Adrenal gland (tissue), 12 donors: ENCODE data around the gene POLR2C. TPM values are rescaled to one million over a fixed set of nuclear protein-coding genes. Genes with fewer than 3 reads are reported as not detected.

Experiments used
- DNase-seq, 7 donors: peaks; one replicate each; pipeline ENCODE4 v3.0.0-alpha.2; 2019 to 2020
- H3K27ac ChIP-seq, 5 donors: fragments of 200-600 bp; sonication (generic) in 4 of 5; 1 replicate in 3 of 5; 2 replicates in 2 of 5; pipeline versions ENCODE4 v1.5.1 to v1.8.0; 2016 to 2020; ENCODE audit warnings: mild to moderate bottlenecking in 1 of 5
- H3K27me3 ChIP-seq: fragments of 200-600 bp; 2 replicates; pipeline ENCODE4 v1.8.0; 2021
- H3K36me3 ChIP-seq, 2 donors: fragments of 200-600 bp; replicated peaks in 1 of 2; 1 replicate in 1 of 2; 2 replicates in 1 of 2; pipeline versions ENCODE4 v1.5.1 to v1.8.0; 2018 to 2022
- H3K4me1 ChIP-seq, 2 donors: fragments of 200-600 bp; replicated peaks in 1 of 2; 1 replicate in 1 of 2; 2 replicates in 1 of 2; pipeline versions ENCODE4 v1.5.1 to v1.8.0; 2018 to 2021
- H3K4me3 ChIP-seq, 4 donors: fragments of 200-600 bp; sonication (generic) in 3 of 4; one replicate each; pipeline ENCODE4 v1.5.1; 2016 to 2018
- H3K9me3 ChIP-seq, 3 donors: fragments of 200-600 bp; sonication (generic) in 1 of 3; replicated peaks in 1 of 3; 1 replicate in 2 of 3; 2 replicates in 1 of 3; pipeline versions ENCODE4 v1.5.1 to v1.8.0; 2016 to 2021
- CTCF ChIP-seq, 6 experiments: fragments of 450-650 bp in 4 of 6; fragments of 200-600 bp in 2 of 6; sonication (generic) in 1 of 6; IDR thresholded peaks; 1 replicate in 5 of 6; 2 replicates in 1 of 6; pipeline versions ENCODE4 v1.5.1 to v1.8.0; 2016 to 2021; ENCODE audit warnings: antibody characterized with exemption in 6 of 6, mild to moderate bottlenecking in 2 of 6, moderate library complexity in 1 of 6
- POLR2A ChIP-seq, 2 donors: fragments of 450-650 bp; IDR thresholded peaks; one replicate each; pipeline ENCODE4 v1.6.1; 2017; ENCODE audit warnings: antibody characterized with exemption in 2 of 2, mild to moderate bottlenecking in 2 of 2, moderate library complexity in 1 of 2
- WGBS, 4 donors: extraction: QIAGEN DNeasy Blood & Tissue Kit in 2 of 4; methylation state at CpG; one replicate each; pipeline versions ENCODE4 v1.1.5 to v1.1.7; 2013 to 2017; 5-methylcytosine and 5-hydroxymethylcytosine counted together
- intact Hi-C, 2 donors: fragments of 100-400 bp; cut with DNase I; formaldehyde crosslinking; loops; one replicate each; pipeline versions ENCODE4 v1.14.1 to v1.15.0; 2022 to 2023
- polyA plus RNA-seq, 3 donors: library from polyadenylated mRNA; stranded (reverse); fragments of 200-250 nt in 2 of 3; fragments of 350-450 nt in 1 of 3; fragmentation: Illumina TruSeq in 1 of 3; extraction: RNeasy Lipid Tissue Mini Kit (QIAGEN cat#74804) in 1 of 3; gene quantifications; one replicate each; pipeline ENCODE4 v1.2.3, GENCODE V29; 2013 to 2014
- total RNA-seq, 9 donors: library from RNA; depleted of rRNA in 4 of 9; stranded (reverse); fragments of >200 nt in 4 of 9; fragments of 120-200 nt in 1 of 9; fragmentation: NEBNext Ultra II Directional in 1 of 9; extraction: Animal tissue kit (Norgen Biotek cat#: 25700) in 1 of 9; gene quantifications; one replicate each; pipeline versions ENCODE4 v1.1.0 to v1.2.4, GENCODE V29; 2013 to 2023
- donor health status: healthy with polysubstance abuse.
- donor health status: Bipolar disorder and iron deficiency.
- donor health status: DM: yes; HTN: yes; CAD: no.
- donor health status: DM: no; HTN: no; CAD: no.
- donor health status: DM: no; HTN: no; CAD: no.
- donor health status: DM: yes; HTN: yes; CAD: no.

The POLR2C gene
- total and polyA plus RNA-seq, 12 donors, result 28.3 to 147 (median 71.7) TPM

GRCh38 chr16:57480754-57481230 lies 18.3 kb downstream of the POLR2C start:
- Histone ChIP-seq H3K36me3 (no peaks in the 10 kb centered on the region), H3K9me3 (no peaks in the 10 kb centered on the region), H3K27me3 (no peaks in the 10 kb centered on the region), H3K27ac (peak overlapping the region in 2 of 5 donors; percentile 60 to 85), H3K4me1 (peaks cover 0 to 39% of the 10 kb centered on the region in 2 donors), H3K4me3 (no peak overlapping the region)
- no peak for TF ChIP-seq POLR2A (IDR thresholded peaks at IDR 0.05)
- TF ChIP-seq CTCF (IDR thresholded peaks at IDR 0.05), result no peak
- DNase-seq, result no peak
- intact Hi-C loops, result no loop called here
- 45 to 74% (median 70%) methylated on average over 1 to 6 of the region's 6 CpGs for WGBS, 4 donors

- TF ChIP-seq CTCF (IDR thresholded peaks at IDR 0.05), result no peak
- no peak for TF ChIP-seq POLR2A (IDR thresholded peaks at IDR 0.05)
- intact Hi-C loops, result no loop called here
- Histone ChIP-seq H3K27me3 (no peaks in the 10 kb centered on the region), H3K27ac (peak overlapping the region in 1 of 5 donors; percentile 85), H3K4me3 (no peak overlapping the region), H3K9me3 (no peaks in the 10 kb centered on the region), H3K4me1 (peaks cover 0 to 41% of the 10 kb centered on the region in 2 donors), H3K36me3 (no peaks in the 10 kb centered on the region)
- no peak for DNase-seq
- WGBS, 4 donors, result 93 to 94% (median 93%) methylated on average over 2 to 4 of the region's 4 CpGs
Measured at GRCh38 chr16:57481421-57481820, 18.9 kb downstream of the POLR2C start.

- peak in 5 of 7 donors; percentile 44 to 72 (median 69) for DNase-seq
- no peak overlapping the region for H3K27ac ChIP-seq
- peaks cover 4 to 47% of the 10 kb centered on the region in 2 donors for H3K4me1 ChIP-seq
- H3K4me3 ChIP-seq, result no peak overlapping the region
- no peaks in the 10 kb centered on the region for H3K9me3 ChIP-seq
- intact Hi-C loops, result no loop called here
- TF ChIP-seq POLR2A (IDR thresholded peaks at IDR 0.05), result no peak
- no peak for TF ChIP-seq CTCF (IDR thresholded peaks at IDR 0.05)
- no peaks in the 10 kb centered on the region for H3K36me3 ChIP-seq
- 59 to 84% (median 68%) methylated on average over 9 to 14 of the region's 14 CpGs for WGBS, 4 donors
- no peaks in the 10 kb centered on the region for H3K27me3 ChIP-seq
Measured at GRCh38 chr16:57482845-57483545, 20.5 kb downstream of the POLR2C start.

GRCh38 chr16:57483725-57484514 lies 21.4 kb downstream of the POLR2C start:
- TF ChIP-seq CTCF (IDR thresholded peaks at IDR 0.05) (no peak), POLR2A (IDR thresholded peaks at IDR 0.05) (no peak)
- Histone ChIP-seq H3K4me1 (peaks cover 4 to 46% of the 10 kb centered on the region in 2 donors), H3K9me3 (no peaks in the 10 kb centered on the region), H3K27ac (peak overlapping the region in 1 of 5 donors; percentile 34), H3K36me3 (no peaks in the 10 kb centered on the region), H3K4me3 (no peak overlapping the region), H3K27me3 (no peaks in the 10 kb centered on the region)
- intact Hi-C loops, result no loop called here
- WGBS, 4 donors, result 78 to 85% (median 79%) methylated on average over 8 to 19 of the region's 19 CpGs
- DNase-seq, result peak in 1 of 7 donors; percentile 82
